ENCODE measurements around the gene RGMA. TPM values are rescaled to one million over a fixed set of nuclear protein-coding genes. Genes with fewer than 3 reads are reported as not detected.

The RGMA gene
- total RNA-seq, 1 donor, result 6.1 TPM

DNA sequence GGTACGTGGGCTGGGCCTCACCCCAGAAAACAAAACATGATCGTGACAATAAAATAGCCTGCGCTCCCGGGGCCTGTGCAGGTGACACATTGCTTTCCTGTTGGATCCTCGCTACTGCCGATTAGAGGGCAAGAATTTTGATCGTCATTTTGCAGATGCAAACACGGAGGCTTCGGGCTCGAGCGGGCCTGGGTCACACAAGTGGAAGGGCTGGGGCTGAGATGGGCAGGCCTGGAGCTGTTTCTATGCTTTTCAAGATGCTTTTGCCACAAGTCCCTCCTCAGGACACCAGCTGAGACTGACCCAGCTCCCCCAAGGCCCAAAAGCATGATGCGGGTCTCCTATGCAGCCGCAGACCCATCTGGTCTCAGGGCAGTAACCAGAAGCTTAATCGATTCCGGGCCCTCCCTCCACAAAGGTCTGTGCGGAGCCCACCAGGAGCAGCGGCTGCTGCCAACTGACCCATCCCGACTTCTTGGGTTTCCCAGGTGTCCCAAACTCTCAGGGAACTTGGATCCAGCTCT lies 30.0 kb downstream of the RGMA start:
- DNase-seq (ENCODE audit: low read depth), result no peak
- TF ChIP-seq, protein P1, sequence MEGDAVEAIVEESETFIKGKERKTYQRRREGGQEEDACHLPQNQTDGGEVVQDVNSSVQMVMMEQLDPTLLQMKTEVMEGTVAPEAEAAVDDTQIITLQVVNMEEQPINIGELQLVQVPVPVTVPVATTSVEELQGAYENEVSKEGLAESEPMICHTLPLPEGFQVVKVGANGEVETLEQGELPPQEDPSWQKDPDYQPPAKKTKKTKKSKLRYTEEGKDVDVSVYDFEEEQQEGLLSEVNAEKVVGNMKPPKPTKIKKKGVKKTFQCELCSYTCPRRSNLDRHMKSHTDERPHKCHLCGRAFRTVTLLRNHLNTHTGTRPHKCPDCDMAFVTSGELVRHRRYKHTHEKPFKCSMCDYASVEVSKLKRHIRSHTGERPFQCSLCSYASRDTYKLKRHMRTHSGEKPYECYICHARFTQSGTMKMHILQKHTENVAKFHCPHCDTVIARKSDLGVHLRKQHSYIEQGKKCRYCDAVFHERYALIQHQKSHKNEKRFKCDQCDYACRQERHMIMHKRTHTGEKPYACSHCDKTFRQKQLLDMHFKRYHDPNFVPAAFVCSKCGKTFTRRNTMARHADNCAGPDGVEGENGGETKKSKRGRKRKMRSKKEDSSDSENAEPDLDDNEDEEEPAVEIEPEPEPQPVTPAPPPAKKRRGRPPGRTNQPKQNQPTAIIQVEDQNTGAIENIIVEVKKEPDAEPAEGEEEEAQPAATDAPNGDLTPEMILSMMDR (IDR thresholded peaks at IDR 0.05; ENCODE audit: insufficient read depth, low read length), result no peak

DNA sequence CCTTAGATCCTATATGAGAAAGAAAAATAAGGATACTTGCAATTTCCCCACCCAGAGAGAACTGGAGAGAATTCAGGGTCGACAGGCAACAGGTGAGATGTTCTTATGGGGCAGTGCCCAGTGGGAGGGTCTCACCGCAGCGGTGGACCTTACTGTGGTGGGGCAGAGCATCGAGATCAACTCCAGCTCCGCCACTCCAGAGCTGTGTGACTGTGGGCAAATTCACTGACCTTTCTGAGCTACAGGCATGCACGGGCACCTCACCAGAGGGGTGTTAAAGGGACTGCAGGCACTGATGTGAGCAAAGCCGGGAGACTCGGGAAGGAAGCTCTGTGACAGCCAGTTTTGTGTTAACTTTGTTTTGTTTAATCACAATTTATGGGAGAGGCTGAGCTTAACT lies 30.9 kb downstream of the RGMA start:
- DNase-seq (ENCODE audit: low read depth), result no peak
- TF ChIP-seq, protein P1 (IDR thresholded peaks at IDR 0.05; ENCODE audit: insufficient read depth, low read length), result no peak
- H3K4me3 ChIP-seq (ENCODE audit: low read depth, low read length), result no peak overlapping the region

More for the DNA sequence above, 30.0 kb downstream of the RGMA start:
- no peak overlapping the region for H3K4me3 ChIP-seq (ENCODE audit: low read depth, low read length)

DNA sequence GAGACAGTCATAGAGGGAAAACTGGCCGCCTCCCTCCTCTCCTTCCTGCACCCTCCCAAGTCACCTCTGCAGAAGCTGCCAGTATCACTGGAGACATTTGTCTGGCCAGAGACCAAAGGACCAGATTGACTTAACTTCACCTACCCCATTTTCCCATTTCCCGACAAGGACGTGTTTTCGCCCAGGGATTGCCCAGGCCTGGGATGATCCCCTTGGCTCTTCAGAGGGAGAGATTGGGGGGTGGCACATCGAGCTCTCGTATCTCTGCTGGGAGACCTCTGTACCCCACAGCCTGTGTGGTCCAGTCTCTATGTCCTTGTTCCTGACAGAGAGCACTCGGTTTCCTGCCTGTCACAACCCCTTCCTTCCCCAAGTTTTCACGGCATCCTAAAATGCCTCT lies 31.4 kb downstream of the RGMA start:
- no peak overlapping the region for H3K4me3 ChIP-seq (ENCODE audit: low read depth, low read length)
- TF ChIP-seq, protein P1 (IDR thresholded peaks at IDR 0.05; ENCODE audit: insufficient read depth, low read length), result no peak
- no peak for DNase-seq (ENCODE audit: low read depth)

DNA sequence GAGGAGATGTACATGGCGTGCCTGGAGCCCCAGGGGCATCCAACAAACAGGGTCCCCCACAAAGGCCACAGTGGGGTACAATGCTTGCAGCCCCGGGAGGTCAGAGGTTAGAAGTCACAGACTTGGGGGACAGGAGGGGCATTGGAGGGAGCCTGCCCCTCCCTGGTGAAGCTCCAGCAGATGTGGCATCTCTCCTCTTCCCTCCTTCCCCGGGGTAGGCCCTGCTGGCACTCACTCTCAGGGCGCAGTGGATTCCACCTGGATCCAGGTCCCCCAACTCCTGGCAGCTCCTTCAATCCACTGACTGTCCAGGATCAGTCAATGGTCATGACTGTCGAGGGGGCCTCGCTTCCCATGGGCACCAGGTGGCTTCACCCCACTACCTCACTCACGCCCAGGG lies 32.2 kb downstream of the RGMA start:
- no peak for DNase-seq (ENCODE audit: low read depth)
- no peak overlapping the region for H3K4me3 ChIP-seq (ENCODE audit: low read depth, low read length)
- TF ChIP-seq, protein P1 (IDR thresholded peaks at IDR 0.05; ENCODE audit: insufficient read depth, low read length), result no peak

DNA sequence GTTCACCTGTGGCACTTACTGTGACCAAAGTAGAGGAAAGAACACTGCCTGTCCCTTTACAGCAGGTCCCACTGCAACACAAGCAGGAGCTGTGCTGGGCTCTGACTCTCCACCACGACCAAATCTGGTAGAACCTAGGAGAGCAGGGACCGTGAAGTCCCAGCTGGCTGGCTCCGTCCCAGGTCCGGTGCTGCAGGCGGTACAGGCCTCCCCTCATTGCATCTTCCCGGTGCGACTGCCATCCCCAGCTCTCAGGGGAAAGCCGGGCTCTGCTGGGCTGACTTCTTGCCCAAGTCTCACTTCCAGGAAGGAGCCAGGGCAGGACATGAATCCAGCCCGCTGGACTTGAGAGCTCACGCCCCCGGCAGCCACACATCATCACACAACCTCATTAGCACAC lies 33.8 kb downstream of the RGMA start:
- no peak overlapping the region for H3K4me3 ChIP-seq (ENCODE audit: low read depth, low read length)
- DNase-seq (ENCODE audit: low read depth), result no peak
- TF ChIP-seq, protein P1 (IDR thresholded peaks at IDR 0.05; ENCODE audit: insufficient read depth, low read length), result no peak

DNA sequence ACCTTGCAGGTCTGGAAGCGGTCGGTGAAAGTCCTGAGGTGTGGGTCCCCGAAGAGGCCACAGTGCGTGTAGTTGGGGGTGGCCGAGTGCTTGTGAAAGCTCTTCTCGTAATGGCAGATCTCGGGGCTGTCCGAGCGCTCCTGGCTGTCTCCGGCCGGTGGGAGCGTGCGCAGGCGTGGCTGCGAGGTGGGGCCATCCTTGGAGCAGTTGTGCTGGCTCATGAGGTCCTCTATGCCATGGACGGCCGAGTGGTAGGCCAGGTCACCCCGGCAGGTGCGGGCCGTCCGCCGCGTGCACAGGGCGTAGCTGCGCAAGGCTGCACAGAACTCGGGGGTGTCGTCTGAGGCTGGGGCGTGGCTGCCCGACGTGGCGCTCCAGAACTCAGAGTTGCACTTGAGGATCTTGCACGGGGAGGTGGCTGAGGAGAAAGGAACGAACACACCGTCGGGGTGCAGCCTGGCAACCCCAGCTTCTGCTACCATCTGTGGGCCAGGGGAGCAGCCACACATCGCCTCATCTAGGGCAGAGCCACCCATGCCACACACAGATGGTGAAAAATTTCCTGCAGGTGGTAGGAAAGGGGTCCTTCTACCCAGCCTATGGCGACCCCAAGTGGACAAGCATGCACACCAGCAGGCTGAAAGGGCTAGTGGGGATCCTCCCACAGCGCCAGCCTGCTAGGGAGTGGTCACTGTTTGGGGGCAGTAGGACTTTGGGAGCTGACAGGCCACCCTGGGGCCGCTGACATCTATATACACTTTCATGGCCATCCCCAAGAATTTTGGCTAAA lies 36.7 kb downstream of the RGMA start:
- TF ChIP-seq, protein P1 (IDR thresholded peaks at IDR 0.05; ENCODE audit: insufficient read depth, low read length), result no peak
- DNase-seq (ENCODE audit: low read depth), result no peak
- no peak overlapping the region for H3K4me3 ChIP-seq (ENCODE audit: low read depth, low read length)
